Naive thymus-derived CD8-positive, alpha-beta T cell (primary cell): ENCODE results near the gene ANKRD6. TPM values are rescaled to one million over a fixed set of nuclear protein-coding genes. Genes with fewer than 3 reads are reported as not detected.
A peak's percentile ranks its signal among the peaks of the same experiment; 100 is the strongest.
"Not testable (repeated sequence)": the region's sequence is repeated elsewhere in the genome, so short reads cannot be mapped to it uniquely, and the experiment has no call there.

Source experiments
- ATAC-seq, 2 donors: fragments of 150-1000 bp; cut with Tn5 transposase in 1 of 2; sonication (Bioruptor Pico), chemical (Tn5 transposase) in 1 of 2; 1 replicate in 1 of 2; 2 replicates in 1 of 2; pipeline ENCODE4 v1.10.0; 2021; ENCODE audit warnings: mild to moderate bottlenecking in 2 of 2, moderate library complexity in 2 of 2
- POLR2A ChIA-PET: fragments of 350-600 bp; sonication (Branson Sonifier 250); formaldehyde crosslinking; loops from one replicate; lab custom pipeline; 2021; ENCODE audit warnings: antibody characterized with exemption; lab: Charles Lee
- DNase-seq, 10 donors: peaks; one replicate each; pipeline versions ENCODE4 v3.0.0 to v3.0.0-alpha.2; 2020 to 2022
- H3K27ac Mint-ChIP-seq, 10 donors: one replicate each; pipeline ENCODE4 v1.8.0; 2020 to 2022; ENCODE audit warnings: mild to moderate bottlenecking in 10 of 10, mixed read lengths in 10 of 10, moderate library complexity in 4 of 10, inconsistent platforms in 1 of 10
- H3K27me3 Mint-ChIP-seq, 5 donors: one replicate each; pipeline ENCODE4 v1.8.0; 2021 to 2022; ENCODE audit warnings: mixed read lengths in 5 of 5
- H3K36me3 Mint-ChIP-seq, 3 donors: one replicate each; pipeline ENCODE4 v1.8.0; 2020 to 2022; ENCODE audit warnings: mixed read lengths in 3 of 3, mild to moderate bottlenecking in 2 of 3, inconsistent platforms in 1 of 3
- H3K4me1 Mint-ChIP-seq, 4 donors: one replicate each; pipeline ENCODE4 v1.8.0; 2021 to 2022; ENCODE audit warnings: mixed read lengths in 4 of 4
- H3K4me3 Mint-ChIP-seq, 10 donors: one replicate each; pipeline ENCODE4 v1.8.0; 2020 to 2022; ENCODE audit warnings: mild to moderate bottlenecking in 10 of 10, mixed read lengths in 10 of 10, moderate library complexity in 6 of 10, inconsistent platforms in 1 of 10
- H3K9me3 Mint-ChIP-seq, 9 donors: one replicate each; pipeline ENCODE4 v1.8.0; 2020 to 2022; ENCODE audit warnings: mixed read lengths in 9 of 9, mild to moderate bottlenecking in 3 of 9, inconsistent platforms in 1 of 9, moderate library complexity in 1 of 9
- polyA plus RNA-seq, 3 donors: library from polyadenylated mRNA; unstranded; fragments of 300-500 nt; fragmentation: Illumina TruSeq; gene quantifications; one replicate each; pipeline ENCODE4 v1.2.3, GENCODE V29; 2021
- total RNA-seq, 8 experiments: library from RNA in 2 of 8; stranded (reverse) in 2 of 8; gene quantifications; one replicate each; pipeline ENCODE4 v1.2.3 and lab custom pipeline; 2021 to 2026

ANKRD6 gene
- total RNA-seq (1 to 10 TPM; 4.6 to 5.8 TPM), polyA plus RNA-seq (1 to 10 TPM; 2.1 to 3.1 (median 3.0) TPM), total RNA-seq (lab: John Stamatoyannopoulos, UW) (4.4 to 12.5 (median 6.4) reads per million in 6 experiments)

DNA sequence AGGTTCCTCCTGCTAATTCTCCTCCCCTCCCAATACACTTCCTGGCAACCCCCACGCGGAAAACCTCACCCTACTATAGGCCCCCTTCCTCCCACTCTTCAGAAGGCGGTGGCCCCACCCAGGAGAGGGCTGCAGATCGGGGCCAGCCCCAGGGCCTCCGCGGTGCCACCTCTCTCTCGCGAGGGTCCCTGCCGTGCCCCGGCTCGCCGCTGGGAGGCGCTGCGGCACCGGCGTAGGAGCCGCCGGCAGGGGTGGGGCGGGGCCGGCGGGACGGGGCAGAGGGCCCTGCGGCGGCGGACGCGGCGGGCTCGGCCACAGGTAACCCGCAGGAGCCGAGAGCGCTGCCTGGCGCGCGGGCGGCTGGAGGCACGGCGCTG lies at the start of gene ANKRD6:
Gene ANKRD6 (plus strand): TSS at position 278 of the 377 bp plus-strand sequence. CDS start 133,825 bp downstream, outside the sequence.
- ATAC-seq (peak; percentile 90 to 91), DNase-seq (peak; percentile 69 to 90 (median 84))
- Mint-ChIP-seq H3K4me1 (peaks cover 10 to 34% (median 27%) of the 10 kb centered on the region in 4 donors), H3K36me3 (no peaks in the 10 kb centered on the region), H3K27ac (peak within 1 kb of the TSS; percentile 57 to 92 (median 75)), H3K4me3 (peak within 1 kb of the TSS; percentile 79 to 95 (median 90)), H3K9me3 (no peaks in the 10 kb centered on the region), H3K27me3 (peaks cover 0 to 1% (median 0%) of the 10 kb centered on the region in 5 donors)
- POLR2A ChIA-PET = no interaction called here

DNA sequence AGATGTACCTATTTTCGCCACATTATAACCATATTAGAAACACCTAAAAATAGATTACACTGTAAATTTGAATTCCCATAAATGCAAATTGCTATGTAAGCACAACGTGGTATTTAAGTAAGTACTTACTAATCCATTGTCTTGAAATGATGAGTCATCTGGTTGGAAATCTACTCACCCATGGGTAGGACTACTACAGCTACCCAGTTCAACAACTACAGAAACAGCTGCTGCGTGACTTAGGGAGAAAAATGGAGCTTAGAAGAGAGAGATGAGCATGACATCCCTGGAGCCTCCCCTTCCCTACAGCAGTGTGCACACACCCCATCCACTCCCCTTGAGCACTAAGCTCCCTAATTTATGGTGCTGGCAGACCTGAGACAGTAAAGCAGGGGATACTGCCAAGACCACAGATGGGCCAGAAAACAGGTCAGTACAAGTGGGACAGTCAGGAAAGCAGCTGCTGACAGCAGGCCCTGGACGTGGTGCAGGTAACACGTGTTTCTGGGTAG lies 47.7 kb upstream of the ANKRD6 start:
- H3K36me3 Mint-ChIP-seq = peaks cover 0 to 4% (median 0%) of the 10 kb centered on the region in 3 donors
- H3K27ac Mint-ChIP-seq = peak overlapping the region in 1 of 10 donors; percentile 47
- H3K9me3 Mint-ChIP-seq = no peaks in the 10 kb centered on the region
- peaks cover 0 to 12% (median 0%) of the 10 kb centered on the region in 5 donors for H3K27me3 Mint-ChIP-seq
- POLR2A ChIA-PET = no interaction called here
- ATAC-seq = no peak
- no peak for DNase-seq
- no peak overlapping the region for H3K4me3 Mint-ChIP-seq
- peaks cover 0 to 6% (median 0%) of the 10 kb centered on the region in 4 donors for H3K4me1 Mint-ChIP-seq

DNA sequence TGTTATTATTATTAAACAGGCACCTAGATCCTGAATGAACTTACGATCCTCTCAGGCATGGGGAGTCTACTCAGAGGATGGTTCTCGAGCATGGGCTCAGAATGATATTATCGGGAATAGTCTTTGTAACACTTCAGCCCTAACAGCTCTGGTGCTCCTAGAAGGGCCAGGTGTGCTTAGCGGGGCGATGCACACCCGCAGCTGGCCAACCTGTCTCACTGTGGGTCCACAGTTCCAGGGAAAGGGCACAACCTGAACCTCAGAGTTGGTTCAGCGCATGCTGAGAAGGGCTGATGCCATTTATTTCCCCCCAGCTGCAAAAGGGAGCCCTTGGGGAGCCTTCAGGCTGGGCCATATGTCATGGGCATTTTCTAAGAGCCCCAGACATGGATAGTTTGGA lies 47.1 kb upstream of the ANKRD6 start:
- ATAC-seq (no peak), DNase-seq (no peak)
- Mint-ChIP-seq H3K36me3 (peaks cover 0 to 5% (median 0%) of the 10 kb centered on the region in 3 donors), H3K27me3 (peaks cover 0 to 13% (median 0%) of the 10 kb centered on the region in 5 donors), H3K4me1 (peaks cover 0 to 6% (median 0%) of the 10 kb centered on the region in 4 donors), H3K4me3 (no peak overlapping the region), H3K9me3 (no peaks in the 10 kb centered on the region), H3K27ac (no peak overlapping the region)
- POLR2A ChIA-PET = no interaction called here

DNA sequence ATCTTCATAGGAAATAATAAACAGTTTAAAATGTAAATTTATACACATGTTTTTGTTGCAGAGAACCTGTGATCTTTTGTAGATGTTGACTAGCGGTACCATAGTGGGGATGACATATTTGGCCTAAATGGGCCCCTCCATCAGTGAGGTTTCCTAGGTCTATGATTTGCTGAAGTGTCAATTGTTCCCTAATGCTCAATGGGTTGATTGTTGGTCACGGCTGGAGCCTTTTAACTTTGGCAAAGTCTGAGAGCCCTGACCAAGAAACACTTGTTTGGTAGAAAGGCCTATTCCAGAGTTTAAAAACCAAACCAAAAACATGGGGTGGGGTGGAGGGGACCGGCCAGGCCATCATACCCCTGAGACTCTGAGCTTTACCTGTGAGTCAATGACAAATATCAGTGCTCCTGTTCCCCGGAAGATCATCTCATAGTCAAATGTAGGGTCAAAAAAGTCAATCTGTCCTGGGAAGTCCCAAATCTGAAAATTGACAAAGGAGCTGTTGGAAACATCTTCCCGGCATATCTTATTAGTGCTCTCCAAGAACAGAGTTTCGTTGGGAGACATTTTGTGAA lies 45.9 kb upstream of the ANKRD6 start:
- Mint-ChIP-seq H3K27ac (no peak overlapping the region), H3K27me3 (peaks cover 0 to 9% (median 0%) of the 10 kb centered on the region in 5 donors)
- no peak for ATAC-seq

DNA sequence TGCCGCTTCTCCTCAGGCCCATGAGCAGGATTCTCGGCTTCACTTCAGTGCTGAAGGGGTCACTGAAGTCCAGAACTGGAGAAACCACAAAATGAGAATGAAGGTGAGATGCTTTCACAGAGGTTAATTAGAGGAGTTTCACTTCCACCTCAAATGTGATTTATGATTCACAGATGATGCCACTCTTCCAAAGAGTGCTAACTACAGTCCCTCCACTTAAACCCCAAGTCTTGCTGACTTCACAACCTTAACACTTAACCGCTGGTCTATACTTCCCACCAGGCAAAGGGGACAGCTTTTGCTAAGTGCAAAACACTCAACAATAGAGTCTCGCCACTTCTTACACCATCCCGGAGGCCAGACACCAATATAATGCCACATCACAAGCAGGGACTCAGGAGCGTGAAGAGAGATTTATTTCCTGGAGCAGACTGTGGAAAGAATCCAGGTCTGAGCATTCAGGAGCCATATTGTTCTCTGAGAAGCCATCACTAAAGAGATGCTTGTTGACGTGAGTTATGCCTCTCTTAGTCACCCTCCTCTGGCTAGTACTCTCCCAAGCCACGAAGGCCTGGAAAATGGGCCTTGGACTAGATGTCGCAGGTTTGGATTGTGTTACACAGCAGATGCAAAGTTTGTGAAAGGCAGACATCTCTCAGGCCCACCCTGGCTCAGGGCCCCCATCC lies 45.3 kb upstream of the ANKRD6 start:
- DNase-seq (no peak), ATAC-seq (no peak)
- H3K4me1 Mint-ChIP-seq = peaks cover 0 to 6% (median 0%) of the 10 kb centered on the region in 4 donors
- H3K27me3 Mint-ChIP-seq = peaks cover 0 to 9% (median 0%) of the 10 kb centered on the region in 5 donors
- H3K36me3 Mint-ChIP-seq = peaks cover 0 to 7% (median 0%) of the 10 kb centered on the region in 3 donors
- POLR2A ChIA-PET = no interaction called here
- no peak overlapping the region for H3K27ac Mint-ChIP-seq
- no peak overlapping the region for H3K4me3 Mint-ChIP-seq
- H3K9me3 Mint-ChIP-seq = peaks cover 0 to under 1% (median 0%) of the 10 kb centered on the region in 9 donors

More for the DNA sequence above, 45.9 kb upstream of the ANKRD6 start:
- Mint-ChIP-seq H3K36me3 (peaks cover 0 to 7% (median 0%) of the 10 kb centered on the region in 3 donors), H3K9me3 (no peaks in the 10 kb centered on the region), H3K4me1 (peaks cover 0 to 6% (median 0%) of the 10 kb centered on the region in 4 donors), H3K4me3 (no peak overlapping the region)
- no peak for DNase-seq
- POLR2A ChIA-PET = no interaction called here

DNA sequence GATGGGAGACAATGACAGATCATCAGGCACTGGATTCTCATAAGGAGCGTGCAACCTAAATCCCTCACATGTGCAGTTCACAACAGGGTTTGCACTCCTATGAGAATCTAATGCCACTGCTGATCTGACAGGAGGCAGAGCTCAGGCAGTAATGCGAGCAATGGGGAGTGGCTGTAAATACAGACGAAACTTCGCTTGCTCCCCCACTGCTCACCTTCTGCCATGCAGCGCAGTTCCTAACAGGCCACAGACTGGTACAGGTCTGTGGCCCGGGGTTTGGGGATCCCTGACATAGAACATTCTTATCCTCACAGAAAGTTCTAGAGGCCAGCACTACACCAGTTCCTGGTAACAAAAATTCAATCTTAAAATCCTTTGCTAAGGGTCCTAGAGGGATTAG lies 44.1 kb upstream of the ANKRD6 start:
- Mint-ChIP-seq H3K27ac (no peak overlapping the region), H3K36me3 (peaks cover 2 to 11% (median 11%) of the 10 kb centered on the region in 3 donors), H3K4me1 (peaks cover 0 to 6% (median 0%) of the 10 kb centered on the region in 4 donors), H3K4me3 (no peak overlapping the region), H3K9me3 (peaks cover 0 to 12% (median 8%) of the 10 kb centered on the region in 9 donors), H3K27me3 (peaks cover 0 to 9% (median 0%) of the 10 kb centered on the region in 5 donors)
- ATAC-seq (no peak), DNase-seq (no peak)
- POLR2A ChIA-PET = no interaction called here

DNA sequence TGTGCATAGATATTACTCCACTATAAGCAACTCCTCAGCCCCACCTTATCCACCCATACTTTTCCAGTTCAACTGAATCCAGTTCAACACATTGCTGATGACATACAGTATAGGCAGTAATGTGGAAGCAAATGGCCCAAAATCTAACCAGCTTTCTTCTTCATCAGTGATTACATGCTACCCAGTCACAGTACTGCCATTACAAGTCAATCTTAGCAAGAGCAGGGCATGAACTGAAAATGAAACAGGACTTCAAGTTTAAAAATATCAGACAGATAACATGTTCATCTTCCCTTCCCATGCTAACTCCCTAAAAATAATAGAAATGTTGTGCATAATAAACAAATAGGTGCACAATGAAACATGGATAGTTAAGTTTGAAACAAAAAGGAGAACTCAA lies 40.1 kb upstream of the ANKRD6 start:
- H3K9me3 Mint-ChIP-seq = peaks cover 0 to 16% (median 8%) of the 10 kb centered on the region in 9 donors
- DNase-seq = no peak
- peaks cover 0 to 7% (median 0%) of the 10 kb centered on the region in 5 donors for H3K27me3 Mint-ChIP-seq
- no peak overlapping the region for H3K4me3 Mint-ChIP-seq
- peaks cover 2 to 13% (median 12%) of the 10 kb centered on the region in 3 donors for H3K36me3 Mint-ChIP-seq
- no peaks in the 10 kb centered on the region for H3K4me1 Mint-ChIP-seq
- ATAC-seq = no peak
- POLR2A ChIA-PET = no interaction called here
- H3K27ac Mint-ChIP-seq = no peak overlapping the region

DNA sequence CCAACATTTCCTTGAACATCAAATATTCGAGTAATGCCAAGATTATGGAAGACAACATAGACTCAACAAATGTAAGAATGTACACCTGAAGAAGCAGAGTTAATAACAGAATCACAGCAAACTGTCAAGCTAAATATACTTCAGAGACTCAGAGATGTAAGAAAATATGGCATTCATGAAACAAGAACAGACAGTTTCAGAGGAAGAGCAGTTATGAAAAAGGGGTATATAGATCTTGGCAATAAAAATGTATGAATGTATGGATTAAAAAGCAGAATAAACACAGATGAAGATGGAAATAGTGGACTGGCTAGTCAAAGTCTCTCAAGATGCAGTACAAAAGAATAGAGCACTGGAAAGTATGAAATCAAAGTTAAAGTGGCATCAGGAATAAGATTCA lies 39.3 kb upstream of the ANKRD6 start:
- Mint-ChIP-seq H3K27me3 (peaks cover 0 to 7% (median 0%) of the 10 kb centered on the region in 5 donors), H3K27ac (no peak overlapping the region), H3K4me1 (no peaks in the 10 kb centered on the region), H3K9me3 (peaks cover 0 to 16% (median 8%) of the 10 kb centered on the region in 9 donors), H3K36me3 (peaks cover 2 to 13% (median 12%) of the 10 kb centered on the region in 3 donors), H3K4me3 (no peak overlapping the region)
- ATAC-seq (no peak), DNase-seq (no peak)
- POLR2A ChIA-PET = no interaction called here

DNA sequence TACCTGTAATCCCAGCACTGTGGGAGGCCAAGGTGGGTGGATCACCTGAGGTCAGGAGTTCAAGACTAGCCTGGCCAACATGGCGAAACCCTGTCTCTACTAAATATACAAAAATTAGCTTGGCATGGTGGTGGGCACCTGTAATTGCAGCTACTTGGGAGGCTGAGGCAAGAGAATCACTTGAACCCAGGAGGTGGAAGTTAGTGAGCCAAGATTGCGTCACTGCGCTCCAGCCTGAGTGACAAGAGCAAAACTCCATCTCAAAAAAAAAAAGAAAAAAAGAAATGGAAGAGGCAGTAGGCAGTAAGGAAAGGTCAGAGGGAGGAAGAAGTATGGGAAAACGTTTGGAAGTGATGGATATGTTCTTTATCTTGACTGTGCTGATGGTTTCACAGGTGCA lies 35.1 kb upstream of the ANKRD6 start:
- DNase-seq, H3K4me3 Mint-ChIP-seq, H3K27me3 Mint-ChIP-seq, H3K4me1 Mint-ChIP-seq, ATAC-seq, POLR2A ChIA-PET: not testable (repeated sequence)
- Mint-ChIP-seq H3K36me3 (peaks cover 2 to 11% (median 9%) of the 10 kb centered on the region in 3 donors), H3K27ac (peak overlapping the region in 1 of 10 donors; percentile 27), H3K9me3 (peaks cover 0 to 13% (median 8%) of the 10 kb centered on the region in 9 donors)

DNA sequence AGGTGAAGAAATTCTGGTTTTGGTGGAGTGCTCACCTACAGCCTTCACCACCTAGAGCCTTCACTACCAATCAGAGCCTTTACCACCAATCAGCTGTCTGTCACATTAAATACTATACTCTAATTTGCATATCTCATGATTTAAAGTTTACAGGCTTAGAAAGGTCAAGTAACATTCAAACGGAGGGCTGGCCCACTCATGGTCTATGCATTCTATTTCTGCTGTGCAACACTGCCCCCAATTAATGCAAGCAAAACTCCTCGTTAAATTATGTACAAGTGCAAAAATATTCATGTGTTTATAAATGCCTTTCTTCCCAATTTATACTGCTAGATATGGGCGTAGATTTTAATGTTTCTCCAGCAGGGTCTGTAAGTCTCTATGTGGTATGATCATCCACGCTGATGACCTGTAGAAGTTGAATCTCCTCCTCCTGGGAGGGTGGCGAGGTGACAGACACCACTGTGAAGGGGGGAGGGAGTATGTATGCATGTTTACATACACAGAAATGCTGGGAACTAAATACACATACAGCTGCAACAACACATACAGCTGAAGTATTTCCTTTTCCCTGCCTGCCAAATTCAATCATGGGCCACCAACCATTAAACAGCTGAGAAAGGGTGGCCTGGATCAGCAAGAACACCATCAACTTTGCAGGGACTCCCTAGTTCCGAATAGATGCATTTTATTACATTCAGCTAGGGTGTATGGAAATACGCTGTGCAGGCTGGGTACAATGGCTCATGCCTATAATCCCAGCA lies 34.0 kb upstream of the ANKRD6 start:
- ATAC-seq = no peak
- no peak overlapping the region for H3K4me3 Mint-ChIP-seq
- H3K9me3 Mint-ChIP-seq = peaks cover 0 to 3% (median 0%) of the 10 kb centered on the region in 9 donors
- DNase-seq = no peak
- H3K4me1 Mint-ChIP-seq = no peaks in the 10 kb centered on the region
- H3K27ac Mint-ChIP-seq = no peak overlapping the region
- no peaks in the 10 kb centered on the region for H3K27me3 Mint-ChIP-seq
- POLR2A ChIA-PET = no interaction called here
- peaks cover 0 to 5% (median under 1%) of the 10 kb centered on the region in 3 donors for H3K36me3 Mint-ChIP-seq

DNA sequence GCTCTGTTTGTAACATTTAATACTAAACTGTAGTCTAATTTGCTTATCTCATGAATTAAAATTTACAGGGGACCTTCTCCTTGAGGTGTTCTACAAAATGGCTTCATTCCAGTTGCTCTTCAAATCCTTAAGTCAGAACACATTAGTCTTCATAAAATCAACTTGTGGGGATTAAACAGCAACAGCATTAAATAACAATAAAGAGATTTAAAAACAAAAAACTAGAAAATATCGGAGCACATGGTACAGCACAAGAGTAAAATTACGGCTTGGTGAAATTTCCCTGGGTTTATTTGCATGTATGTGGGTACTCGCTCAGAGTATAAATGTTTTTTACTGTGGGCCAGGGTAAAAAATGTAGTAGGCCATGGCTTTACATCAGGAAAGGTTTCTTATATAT lies 32.9 kb upstream of the ANKRD6 start:
- ATAC-seq (no peak), DNase-seq (no peak)
- Mint-ChIP-seq H3K4me1 (no peaks in the 10 kb centered on the region), H3K36me3 (peaks cover 0 to 5% (median 0%) of the 10 kb centered on the region in 3 donors), H3K27ac (no peak overlapping the region), H3K9me3 (no peaks in the 10 kb centered on the region), H3K27me3 (no peaks in the 10 kb centered on the region), H3K4me3 (no peak overlapping the region)
- POLR2A ChIA-PET = no interaction called here

DNA sequence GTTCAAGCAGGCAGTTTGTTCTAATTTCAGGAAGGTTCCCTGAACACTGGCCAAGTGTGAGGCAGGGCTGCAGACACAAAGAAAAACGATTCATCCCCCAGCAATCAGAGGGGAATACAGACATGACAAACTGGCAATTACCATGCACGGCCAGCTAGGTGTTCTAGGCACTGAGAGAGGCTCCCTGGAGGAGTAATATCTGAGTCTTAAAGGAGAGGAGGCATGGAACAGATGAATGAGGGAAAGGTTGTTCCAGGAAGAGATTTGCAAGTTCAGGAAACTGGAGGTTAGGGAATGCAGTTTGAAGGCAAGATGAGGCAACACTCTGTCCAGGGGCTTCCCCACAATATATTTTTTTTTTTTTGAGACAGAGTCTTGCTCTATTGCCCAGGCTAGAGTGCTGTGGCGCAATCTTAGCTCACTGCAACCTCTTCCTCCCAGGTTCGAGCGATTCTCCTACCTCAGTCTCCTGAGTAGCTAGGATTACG lies 32.0 kb upstream of the ANKRD6 start:
- no peak for ATAC-seq
- peak overlapping the region in 1 of 10 donors; percentile 46 for H3K4me3 Mint-ChIP-seq
- peak overlapping the region in 1 of 10 donors; percentile 73 for H3K27ac Mint-ChIP-seq
- peaks cover 0 to 5% (median 0%) of the 10 kb centered on the region in 3 donors for H3K36me3 Mint-ChIP-seq
- POLR2A ChIA-PET = no interaction called here
- H3K4me1 Mint-ChIP-seq = peaks cover 0 to 2% (median 0%) of the 10 kb centered on the region in 4 donors
- DNase-seq = no peak
- no peaks in the 10 kb centered on the region for H3K9me3 Mint-ChIP-seq
- H3K27me3 Mint-ChIP-seq = no peaks in the 10 kb centered on the region
